Hematopoietic multipotent progenitor cell treated with erythropoietin and hydrocortisone succinate and interleukin-3 and kit ligand, for 6 days (in vitro differentiated cells): ENCODE results near the gene ANKS1A.
A peak's percentile ranks its signal among the peaks of the same experiment; 100 is the strongest.
"Not testable (repeated sequence)": the region's sequence is repeated elsewhere in the genome, so short reads cannot be mapped to it uniquely, and the experiment has no call there.

ENCODE experiments used
- DNase-seq: peaks from one replicate; pipeline ENCODE4 v3.0.0-alpha.2; 2015

Gene ANKS1A

GRCh38 chr6:34888874-34889555 is at the start of gene ANKS1A:
Gene ANKS1A (plus strand): TSS chr6:34889255. CDS start chr6:34889403, 148 bp downstream.
- DNase-seq: peak; percentile 91

GRCh38 chr6:34839666-34840352 is 49.2 kb upstream of the ANKS1A start:
- no peak for DNase-seq

- not testable (repeated sequence) for DNase-seq
These were observed 40.0 kb upstream of the ANKS1A start for GRCh38 chr6:34849066-34849465.

GRCh38 chr6:34851361-34851760 is 37.7 kb upstream of the ANKS1A start:
- no peak for DNase-seq

- DNase-seq: no peak
These were observed 36.5 kb upstream of the ANKS1A start for GRCh38 chr6:34852406-34853085.

GRCh38 chr6:34855463-34855862 is 33.6 kb upstream of the ANKS1A start:
- no peak for DNase-seq

- DNase-seq: no peak
These were observed 30.4 kb upstream of the ANKS1A start for GRCh38 chr6:34858681-34859080.

GRCh38 chr6:34859951-34860350 is 29.1 kb upstream of the ANKS1A start:
- DNase-seq: peak; percentile 65

- no peak for DNase-seq
These were observed 28.3 kb upstream of the ANKS1A start for GRCh38 chr6:34860776-34861175.

- DNase-seq: no peak
These were observed 25.0 kb upstream of the ANKS1A start for GRCh38 chr6:34864007-34864406.

GRCh38 chr6:34865107-34865506 is 23.9 kb upstream of the ANKS1A start:
- DNase-seq: peak; percentile 90

- no peak for DNase-seq
These were observed 22.5 kb upstream of the ANKS1A start for GRCh38 chr6:34866509-34866908.

- peak; percentile 28 for DNase-seq
These were observed 21.6 kb upstream of the ANKS1A start for GRCh38 chr6:34867484-34867883.

GRCh38 chr6:34871853-34872252 is 17.2 kb upstream of the ANKS1A start:
- no peak for DNase-seq

GRCh38 chr6:34872332-34872731 is 16.7 kb upstream of the ANKS1A start:
- no peak for DNase-seq

GRCh38 chr6:34875292-34876213 is 13.5 kb upstream of the ANKS1A start:
- no peak for DNase-seq

GRCh38 chr6:34876472-34876871 is 12.6 kb upstream of the ANKS1A start:
- no peak for DNase-seq

- no peak for DNase-seq
These were observed 11.8 kb upstream of the ANKS1A start for GRCh38 chr6:34877259-34877658.

- no peak for DNase-seq
These were observed 11.1 kb upstream of the ANKS1A start for GRCh38 chr6:34877869-34878485.

GRCh38 chr6:34884073-34884472 is 5.0 kb upstream of the ANKS1A start:
- DNase-seq: not testable (repeated sequence)

- no peak for DNase-seq
These were observed 4.1 kb upstream of the ANKS1A start for GRCh38 chr6:34884996-34885395.

GRCh38 chr6:34885837-34886236 is 3.2 kb upstream of the ANKS1A start:
- not testable (repeated sequence) for DNase-seq
